HEK293 (cell line): ENCODE results near the gene TM4SF5.

Experiments used
- CTCF ChIA-PET: fragments of 350-600 bp; formaldehyde crosslinking; extraction: SDS; loops from one replicate; lab custom pipeline; 2021; ENCODE audit warnings: antibody characterized with exemption; lab: Yijun Ruan, JAX
- POLR2A ChIA-PET: fragments of 300-600 bp; formaldehyde crosslinking; extraction: SDS; loops from one replicate; lab custom pipeline; 2020; ENCODE audit warnings: antibody characterized with exemption, inconsistent platforms; lab: Yijun Ruan, JAX
- H3K27ac ChIP-seq: fragments of 200-500 bp; sonication (Bioruptor generic); 2 replicates; pipeline ENCODE4 v1.5.1; 2014; ENCODE audit warnings: low read depth, low read length, control low read depth, inconsistent platforms; ENCODE audit errors: extremely low read depth
- H3K36me3 ChIP-seq, 2 experiments: fragments of 200-500 bp in 1 of 2; sonication (Bioruptor generic) in 1 of 2; 1 replicate in 1 of 2; 2 replicates in 1 of 2; pipeline ENCODE4 v1.5.1; 2014 to 2017; ENCODE audit warnings: inconsistent platforms in 2 of 2, low read length in 2 of 2; ENCODE audit not compliant: control insufficient read depth in 2 of 2, insufficient read depth in 1 of 2
- H3K4me1 ChIP-seq: fragments of 200-500 bp; sonication (Bioruptor generic); 2 replicates; pipeline ENCODE4 v1.5.1; 2014; ENCODE audit warnings: mild to moderate bottlenecking, low read length, inconsistent platforms; ENCODE audit not compliant: control insufficient read depth, insufficient read depth
- H3K4me3 ChIP-seq: 2 replicates; pipeline ENCODE4 v1.5.1; 2011; ENCODE audit warnings: low read depth, mild to moderate bottlenecking, control low read depth, low read length, moderate library complexity
- H3K9me3 ChIP-seq: fragments of 200-500 bp; sonication (Bioruptor generic); 2 replicates; pipeline ENCODE4 v1.5.1; 2014; ENCODE audit warnings: low read depth, low read length, inconsistent platforms; ENCODE audit not compliant: control insufficient read depth, insufficient read depth
- KLF1 ChIP-seq: fragments of 450-650 bp; formaldehyde crosslinking; IDR thresholded peaks from 2 replicates; pipeline ENCODE4 v1.5.1; 2016; ENCODE audit warnings: missing biosample characterization, missing genetic modification characterization
- PRDM10 ChIP-seq: fragments of 450-650 bp; formaldehyde crosslinking; IDR thresholded peaks from 2 replicates; pipeline ENCODE4 v1.5.1; 2016; ENCODE audit warnings: missing biosample characterization, missing genetic modification characterization
- ZBTB48 ChIP-seq: fragments of 450-650 bp; formaldehyde crosslinking; IDR thresholded peaks from 2 replicates; pipeline ENCODE4 v1.5.1; 2016; ENCODE audit warnings: missing biosample characterization, missing genetic modification characterization
- ZNF391 ChIP-seq: fragments of 450-650 bp; formaldehyde crosslinking; IDR thresholded peaks from 2 replicates; pipeline ENCODE4 v1.5.1; 2016; ENCODE audit warnings: low read depth, missing biosample characterization, missing genetic modification characterization, borderline replicate concordance
- ZNF510 ChIP-seq: fragments of 450-650 bp; formaldehyde crosslinking; IDR thresholded peaks from 2 replicates; pipeline ENCODE4 v1.5.1; 2018; ENCODE audit warnings: mild to moderate bottlenecking, missing genetic modification characterization, missing biosample characterization; ENCODE audit not compliant: insufficient replicate concordance
- ZNF610 ChIP-seq: fragments of 450-650 bp; formaldehyde crosslinking; IDR thresholded peaks from 2 replicates; pipeline ENCODE4 v1.5.1; 2016; ENCODE audit warnings: missing biosample characterization, missing genetic modification characterization, borderline replicate concordance
- ZNF692 ChIP-seq: fragments of 450-650 bp; formaldehyde crosslinking; IDR thresholded peaks from 2 replicates; pipeline ENCODE4 v1.5.1; 2016; ENCODE audit warnings: missing biosample characterization, missing genetic modification characterization
- ZNF776 ChIP-seq: fragments of 450-650 bp; formaldehyde crosslinking; IDR thresholded peaks from 2 replicates; pipeline ENCODE4 v1.5.0; 2017; ENCODE audit warnings: missing biosample characterization, missing genetic modification characterization, borderline replicate concordance
- ZSCAN23 ChIP-seq: fragments of 450-650 bp; formaldehyde crosslinking; IDR thresholded peaks from 2 replicates; pipeline ENCODE4 v1.5.1; 2016; ENCODE audit warnings: missing biosample characterization, missing genetic modification characterization
- TF ChIP-seq, protein P1 (sequence below): fragments of 450-650 bp; formaldehyde crosslinking; IDR thresholded peaks from 2 replicates; pipeline ENCODE4 v1.5.1; 2016; ENCODE audit warnings: missing biosample characterization, missing genetic modification characterization
- TF ChIP-seq, protein P2 (sequence below): fragments of 450-650 bp; formaldehyde crosslinking; IDR thresholded peaks from 2 replicates; pipeline ENCODE4 v1.5.1; 2016; ENCODE audit warnings: missing biosample characterization, missing genetic modification characterization

TM4SF5 gene

GRCh38 chr17:4744999-4745969 is 26.4 kb upstream of the TM4SF5 start:
- ChIA-PET POLR2A (no interaction called here), CTCF (interaction anchor here (0.7 to 0.9 kb wide), 2 partner anchors 19 to 758 kb away, joined by 3 read pairs; no protein-coding TSS in a partner anchor)
- H3K9me3 ChIP-seq: no peaks in the 10 kb centered on the region

DNA sequence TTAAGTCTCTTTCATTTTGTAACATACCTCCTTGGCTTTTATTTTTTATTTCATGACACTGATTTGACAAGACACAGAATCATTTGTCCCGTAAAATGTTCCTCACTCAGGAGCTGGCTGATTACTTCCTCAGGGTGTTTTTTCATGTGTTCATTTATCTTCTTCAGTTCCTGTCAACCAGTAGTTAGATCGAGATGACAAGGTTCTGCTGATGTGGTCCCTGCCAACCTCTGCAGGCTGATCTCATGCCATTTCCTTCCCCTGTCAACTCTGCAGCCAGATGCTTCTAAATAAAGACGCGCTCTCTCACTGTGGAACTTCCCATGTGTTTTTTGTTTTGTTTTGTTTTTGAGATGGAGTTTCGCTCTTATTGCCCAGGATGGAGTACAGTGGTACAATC is 23.8 kb upstream of the TM4SF5 start:
- no peaks in the 10 kb centered on the region for H3K9me3 ChIP-seq
- CTCF ChIA-PET: interaction anchor here (0.9 kb wide), 1 partner anchor 17 kb away, joined by 3 read pairs; the partner anchor contains the start of gene MED11
- H3K4me1 ChIP-seq: no peaks in the 10 kb centered on the region
- POLR2A ChIA-PET: no interaction called here
- H3K27ac ChIP-seq: no peak overlapping the region
- no peak overlapping the region for H3K4me3 ChIP-seq
- no peaks in the 10 kb centered on the region for H3K36me3 ChIP-seq
- TF ChIP-seq PRDM10 (tag by site-specific recombination): 0 out of 2 replicates have a peak, but pooled peaks have one; percentile 19
- TF ChIP-seq ZNF776 (tag by site-specific recombination): no peak

More at GRCh38 chr17:4744999-4745969, 26.4 kb upstream of the TM4SF5 start:
- Histone ChIP-seq H3K4me1 (peaks cover 4% of the 10 kb centered on the region; the same call in 1 of the 2 replicates), H3K27ac (no peak overlapping the region), H3K36me3 (no peaks in the 10 kb centered on the region), H3K4me3 (no peak overlapping the region)
- TF ChIP-seq ZNF610 (tag by site-specific recombination) (no peak), KLF1 (tag by site-specific recombination) (0 out of 2 replicates have a peak, but pooled peaks have one; percentile 23), ZBTB48 (peak; percentile 12; the same call in 1 of the 2 replicates), ZNF692 (tag by site-specific recombination) (0 out of 2 replicates have a peak, but pooled peaks have one; percentile 13), ZNF391 (no peak), ZNF510 (tag by site-specific recombination) (no peak), ZSCAN23 (tag by site-specific recombination) (no peak)
- TF ChIP-seq, protein P1, sequence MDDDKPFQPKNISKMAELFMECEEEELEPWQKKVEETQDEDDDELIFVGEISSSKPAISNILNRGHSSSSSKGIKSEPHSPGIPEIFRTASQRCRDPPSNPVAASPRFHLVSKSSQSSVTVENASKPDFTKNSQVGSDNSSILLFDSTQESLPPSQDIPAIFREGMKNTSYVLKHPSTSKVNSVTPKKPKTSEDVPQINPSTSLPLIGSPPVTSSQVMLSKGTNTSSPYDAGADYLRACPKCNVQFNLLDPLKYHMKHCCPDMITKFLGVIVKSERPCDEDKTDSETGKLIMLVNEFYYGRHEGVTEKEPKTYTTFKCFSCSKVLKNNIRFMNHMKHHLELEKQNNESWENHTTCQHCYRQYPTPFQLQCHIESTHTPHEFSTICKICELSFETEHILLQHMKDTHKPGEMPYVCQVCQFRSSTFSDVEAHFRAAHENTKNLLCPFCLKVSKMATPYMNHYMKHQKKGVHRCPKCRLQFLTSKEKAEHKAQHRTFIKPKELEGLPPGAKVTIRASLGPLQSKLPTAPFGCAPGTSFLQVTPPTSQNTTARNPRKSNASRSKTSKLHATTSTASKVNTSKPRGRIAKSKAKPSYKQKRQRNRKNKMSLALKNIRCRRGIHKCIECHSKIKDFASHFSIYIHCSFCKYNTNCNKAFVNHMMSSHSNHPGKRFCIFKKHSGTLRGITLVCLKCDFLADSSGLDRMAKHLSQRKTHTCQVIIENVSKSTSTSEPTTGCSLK (tag by site-specific recombination): no peak
- TF ChIP-seq, protein P2, sequence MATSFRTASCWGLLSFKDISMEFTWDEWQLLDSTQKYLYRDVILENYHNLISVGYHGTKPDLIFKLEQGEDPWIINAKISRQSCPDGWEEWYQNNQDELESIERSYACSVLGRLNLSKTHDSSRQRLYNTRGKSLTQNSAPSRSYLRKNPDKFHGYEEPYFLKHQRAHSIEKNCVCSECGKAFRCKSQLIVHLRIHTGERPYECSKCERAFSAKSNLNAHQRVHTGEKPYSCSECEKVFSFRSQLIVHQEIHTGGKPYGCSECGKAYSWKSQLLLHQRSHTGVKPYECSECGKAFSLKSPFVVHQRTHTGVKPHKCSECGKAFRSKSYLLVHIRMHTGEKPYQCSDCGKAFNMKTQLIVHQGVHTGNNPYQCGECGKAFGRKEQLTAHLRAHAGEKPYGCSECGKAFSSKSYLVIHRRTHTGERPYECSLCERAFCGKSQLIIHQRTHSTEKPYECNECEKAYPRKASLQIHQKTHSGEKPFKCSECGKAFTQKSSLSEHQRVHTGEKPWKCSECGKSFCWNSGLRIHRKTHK (tag by site-specific recombination): no peak
